ENCODE data around the gene SERPINA5. TPM values are rescaled to one million over a fixed set of nuclear protein-coding genes. Genes with fewer than 3 reads are reported as not detected.

Gene SERPINA5
- total and polyA plus RNA-seq, 7 experiments from 2014 or later, result not detected

DNA sequence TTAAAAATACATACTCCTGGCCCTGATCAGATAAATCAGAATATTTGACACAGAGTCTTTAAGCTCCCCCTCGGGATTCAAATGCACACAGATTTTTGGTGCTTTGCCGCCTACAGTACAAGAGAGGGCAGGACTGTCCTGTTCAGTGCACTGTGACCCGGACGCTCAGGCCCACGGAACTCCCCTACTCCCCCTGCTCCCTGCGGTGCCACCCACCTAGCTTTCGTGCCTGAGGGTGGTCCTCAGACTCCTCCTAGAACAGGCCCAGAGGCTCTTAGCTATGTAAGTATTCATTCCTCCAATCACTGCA, 17.2 kb downstream of the SERPINA5 start:
- H3K27ac Mint-ChIP-seq, result no peak overlapping the region
- DNase-seq, result no peak
- Histone ChIP-seq H3K27ac (ENCODE audit: low read depth, low read length) (no peak overlapping the region), H3K4me3 (ENCODE audit: low read length) (no peak overlapping the region), H3K9me3 (ENCODE audit: control insufficient read depth in 2 of 3, low read length in 3 of 3) (no peaks in the 10 kb centered on the region), H3K36me3 (ENCODE audit: control insufficient read depth in 2 of 3, insufficient read depth in 3 of 3, low read length in 3 of 3) (no peaks in the 10 kb centered on the region), H3K4me1 (ENCODE audit: control insufficient read depth in 2 of 2, insufficient read depth in 2 of 2, low read length in 2 of 2) (no peaks in the 10 kb centered on the region), H3K27me3 (ENCODE audit: control insufficient read depth in 2 of 2, insufficient read depth in 2 of 2, low read length in 2 of 2) (no peaks in the 10 kb centered on the region)
- peaks cover 0 to 33% (median 16%) of the 10 kb centered on the region in 5 donors for H3K27me3 Mint-ChIP-seq
- H3K36me3 Mint-ChIP-seq, result no peaks in the 10 kb centered on the region
- H3K4me1 Mint-ChIP-seq, result peaks cover 0 to 3% (median 0%) of the 10 kb centered on the region in 7 donors
- ChIA-PET POLR2A (no interaction called here), CTCF (no interaction called here)
- intact Hi-C loops (cut with micrococcal nuclease), result no loop called here
- no peak for ATAC-seq
- H3K4me3 Mint-ChIP-seq, result no peak overlapping the region
- peaks cover 0 to 3% (median 0%) of the 10 kb centered on the region in 11 donors for H3K9me3 Mint-ChIP-seq

DNA sequence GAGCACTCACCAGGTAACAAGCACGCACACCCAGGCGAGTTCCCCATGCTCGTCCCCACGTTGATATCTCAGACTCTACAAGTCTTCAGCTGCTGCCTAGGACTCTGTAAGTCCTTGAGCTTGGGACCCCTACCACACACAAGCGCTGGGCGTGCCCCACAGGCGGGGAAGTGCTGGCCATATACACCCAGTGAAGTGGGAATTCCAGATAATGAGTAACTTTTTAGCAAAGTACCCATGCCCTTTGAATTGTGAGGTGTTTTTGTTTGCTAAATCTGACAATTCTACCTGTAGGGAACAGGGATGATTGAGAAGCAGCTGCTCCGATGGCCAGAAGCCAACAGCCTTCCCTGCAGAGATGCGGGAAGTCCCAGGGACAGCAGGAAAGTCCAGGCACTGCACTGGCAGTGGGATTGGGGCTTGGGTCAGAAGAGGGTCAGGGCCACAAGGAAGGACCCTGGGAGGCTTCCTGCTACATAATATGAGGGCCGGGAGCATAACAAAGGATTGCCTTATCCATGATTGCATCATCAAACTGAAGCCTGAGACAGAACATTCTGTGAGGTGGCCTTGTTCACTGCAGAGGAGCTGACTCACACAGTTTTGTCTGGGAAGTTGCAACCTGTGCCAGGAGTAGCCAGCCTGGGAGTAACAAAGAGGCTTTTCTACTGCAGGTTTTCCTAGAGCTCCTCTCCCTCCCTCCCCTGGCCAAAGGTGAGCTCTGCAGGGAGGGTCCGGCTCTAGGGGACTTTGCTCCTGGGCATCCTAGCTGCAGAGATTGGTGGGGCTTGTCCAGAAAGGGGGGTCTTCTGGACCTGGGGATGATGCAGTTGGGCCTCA, 17.8 kb downstream of the SERPINA5 start:
- Histone ChIP-seq H3K36me3 (ENCODE audit: control insufficient read depth in 2 of 3, insufficient read depth in 3 of 3, low read length in 3 of 3) (no peaks in the 10 kb centered on the region), H3K4me3 (ENCODE audit: low read length) (no peak overlapping the region), H3K4me1 (ENCODE audit: control insufficient read depth in 2 of 2, insufficient read depth in 2 of 2, low read length in 2 of 2) (no peaks in the 10 kb centered on the region), H3K27ac (ENCODE audit: low read depth, low read length) (no peak overlapping the region), H3K9me3 (ENCODE audit: control insufficient read depth in 2 of 3, low read length in 3 of 3) (no peaks in the 10 kb centered on the region), H3K27me3 (ENCODE audit: control insufficient read depth in 2 of 2, insufficient read depth in 2 of 2, low read length in 2 of 2) (no peaks in the 10 kb centered on the region)
- Mint-ChIP-seq H3K36me3 (no peaks in the 10 kb centered on the region), H3K4me3 (no peak overlapping the region), H3K4me1 (peaks cover 0 to 3% (median 0%) of the 10 kb centered on the region in 7 donors), H3K27me3 (peaks cover 0 to 33% (median 14%) of the 10 kb centered on the region in 5 donors), H3K27ac (no peak overlapping the region), H3K9me3 (peaks cover 0 to 3% (median 0%) of the 10 kb centered on the region in 11 donors)
- CTCF ChIA-PET, result no interaction called here
- intact Hi-C loops (cut with micrococcal nuclease), result no loop called here
- no peak for ATAC-seq
- POLR2A ChIA-PET, result no interaction called here
- DNase-seq, result no peak

- ATAC-seq, result no peak
Observed at GRCh38 chr14:94599656-94600004, 18.4 kb downstream of the SERPINA5 start.

GRCh38 chr14:94600148-94600545, 18.9 kb downstream of the SERPINA5 start:
- no peaks in the 10 kb centered on the region for H3K36me3 Mint-ChIP-seq

More at GRCh38 chr14:94599656-94600004, 18.4 kb downstream of the SERPINA5 start:
- H3K36me3 ChIP-seq (ENCODE audit: control insufficient read depth in 2 of 3, insufficient read depth in 3 of 3, low read length in 3 of 3), result no peaks in the 10 kb centered on the region
- no peaks in the 10 kb centered on the region for H3K4me1 ChIP-seq (ENCODE audit: control insufficient read depth in 2 of 2, insufficient read depth in 2 of 2, low read length in 2 of 2)
- H3K4me1 Mint-ChIP-seq, result peaks cover 0 to 3% (median 0%) of the 10 kb centered on the region in 7 donors
- H3K27ac ChIP-seq (ENCODE audit: low read depth, low read length), result no peak overlapping the region
- H3K27me3 Mint-ChIP-seq, result peaks cover 0 to 33% (median 10%) of the 10 kb centered on the region in 5 donors
- intact Hi-C loops (cut with micrococcal nuclease), result no loop called here
- no peak overlapping the region for H3K4me3 Mint-ChIP-seq
- ChIA-PET CTCF (no interaction called here), POLR2A (no interaction called here)
- no peaks in the 10 kb centered on the region for H3K9me3 ChIP-seq (ENCODE audit: control insufficient read depth in 2 of 3, low read length in 3 of 3)
- no peaks in the 10 kb centered on the region for H3K27me3 ChIP-seq (ENCODE audit: control insufficient read depth in 2 of 2, insufficient read depth in 2 of 2, low read length in 2 of 2)
- H3K4me3 ChIP-seq (ENCODE audit: low read length), result no peak overlapping the region
- H3K36me3 Mint-ChIP-seq, result no peaks in the 10 kb centered on the region
- DNase-seq, result no peak
- H3K27ac Mint-ChIP-seq, result no peak overlapping the region
- H3K9me3 Mint-ChIP-seq, result peaks cover 0 to 3% (median 0%) of the 10 kb centered on the region in 11 donors

GRCh38 chr14:94601884-94602391, 20.7 kb downstream of the SERPINA5 start:
- Mint-ChIP-seq H3K27ac (no peak overlapping the region), H3K27me3 (peaks cover 6 to 17% (median 16%) of the 10 kb centered on the region in 5 donors), H3K36me3 (no peaks in the 10 kb centered on the region), H3K4me1 (peaks cover 0 to 3% (median 0%) of the 10 kb centered on the region in 7 donors), H3K9me3 (peaks cover 0 to 3% (median 0%) of the 10 kb centered on the region in 11 donors), H3K4me3 (no peak overlapping the region)
- Histone ChIP-seq H3K4me3 (ENCODE audit: low read length) (no peak overlapping the region), H3K27ac (ENCODE audit: low read depth, low read length) (no peak overlapping the region), H3K36me3 (ENCODE audit: control insufficient read depth in 2 of 3, insufficient read depth in 3 of 3, low read length in 3 of 3) (no peaks in the 10 kb centered on the region), H3K9me3 (ENCODE audit: control insufficient read depth in 2 of 3, low read length in 3 of 3) (no peaks in the 10 kb centered on the region), H3K27me3 (ENCODE audit: control insufficient read depth in 2 of 2, insufficient read depth in 2 of 2, low read length in 2 of 2) (no peaks in the 10 kb centered on the region), H3K4me1 (ENCODE audit: control insufficient read depth in 2 of 2, insufficient read depth in 2 of 2, low read length in 2 of 2) (no peaks in the 10 kb centered on the region)
- ChIA-PET POLR2A (no interaction called here), CTCF (interaction anchor here (0.7 kb wide), 1 partner anchor 13 kb away, joined by 4 read pairs; no protein-coding TSS in a partner anchor)
- ATAC-seq, result no peak
- intact Hi-C loops (cut with micrococcal nuclease), result no loop called here
- no peak for DNase-seq

More at GRCh38 chr14:94600148-94600545, 18.9 kb downstream of the SERPINA5 start:
- Histone ChIP-seq H3K27me3 (ENCODE audit: control insufficient read depth in 2 of 2, insufficient read depth in 2 of 2, low read length in 2 of 2) (no peaks in the 10 kb centered on the region), H3K4me3 (ENCODE audit: low read length) (no peak overlapping the region), H3K9me3 (ENCODE audit: control insufficient read depth in 2 of 3, low read length in 3 of 3) (no peaks in the 10 kb centered on the region), H3K27ac (ENCODE audit: low read depth, low read length) (no peak overlapping the region), H3K4me1 (ENCODE audit: control insufficient read depth in 2 of 2, insufficient read depth in 2 of 2, low read length in 2 of 2) (no peaks in the 10 kb centered on the region), H3K36me3 (ENCODE audit: control insufficient read depth in 2 of 3, insufficient read depth in 3 of 3, low read length in 3 of 3) (no peaks in the 10 kb centered on the region)
- ChIA-PET POLR2A (no interaction called here), CTCF (no interaction called here)
- Mint-ChIP-seq H3K27me3 (peaks cover 1 to 29% (median 11%) of the 10 kb centered on the region in 5 donors), H3K9me3 (peaks cover 0 to 3% (median 0%) of the 10 kb centered on the region in 11 donors), H3K27ac (no peak overlapping the region), H3K4me1 (peaks cover 0 to 3% (median 0%) of the 10 kb centered on the region in 7 donors), H3K4me3 (no peak overlapping the region)
- intact Hi-C loops (cut with micrococcal nuclease), result no loop called here
- ATAC-seq, result no peak
- no peak for DNase-seq

GRCh38 chr14:94602722-94603121, 21.5 kb downstream of the SERPINA5 start:
- Histone ChIP-seq H3K27me3 (ENCODE audit: control insufficient read depth in 2 of 2, insufficient read depth in 2 of 2, low read length in 2 of 2) (no peaks in the 10 kb centered on the region), H3K9me3 (ENCODE audit: control insufficient read depth in 2 of 3, low read length in 3 of 3) (no peaks in the 10 kb centered on the region), H3K27ac (ENCODE audit: low read depth, low read length) (no peak overlapping the region), H3K4me1 (ENCODE audit: control insufficient read depth in 2 of 2, insufficient read depth in 2 of 2, low read length in 2 of 2) (no peaks in the 10 kb centered on the region), H3K4me3 (ENCODE audit: low read length) (no peak overlapping the region), H3K36me3 (ENCODE audit: control insufficient read depth in 2 of 3, insufficient read depth in 3 of 3, low read length in 3 of 3) (no peaks in the 10 kb centered on the region)
- Mint-ChIP-seq H3K36me3 (no peaks in the 10 kb centered on the region), H3K4me3 (no peak overlapping the region), H3K27ac (no peak overlapping the region), H3K9me3 (peaks cover 0 to 10% (median 0%) of the 10 kb centered on the region in 11 donors), H3K4me1 (peaks cover 0 to 3% (median 0%) of the 10 kb centered on the region in 7 donors), H3K27me3 (peaks cover 7 to 16% (median 12%) of the 10 kb centered on the region in 5 donors)
- intact Hi-C loops (cut with micrococcal nuclease), result no loop called here
- CTCF ChIA-PET, result no interaction called here
- POLR2A ChIA-PET, result no interaction called here
- ATAC-seq, result no peak
- DNase-seq, result no peak

- DNase-seq, result no peak
- peaks cover 0 to 24% (median 2%) of the 10 kb centered on the region in 11 donors for H3K9me3 Mint-ChIP-seq
- H3K27ac Mint-ChIP-seq, result no peak overlapping the region
- no peaks in the 10 kb centered on the region for H3K36me3 ChIP-seq (ENCODE audit: control insufficient read depth in 2 of 3, insufficient read depth in 3 of 3, low read length in 3 of 3)
- H3K4me3 Mint-ChIP-seq, result no peak overlapping the region
- no peak for ATAC-seq
- ChIA-PET POLR2A (no interaction called here), CTCF (no interaction called here)
- H3K27me3 Mint-ChIP-seq, result peaks cover 7 to 15% (median 9%) of the 10 kb centered on the region in 5 donors
- no peak overlapping the region for H3K4me3 ChIP-seq (ENCODE audit: low read length)
- H3K27ac ChIP-seq (ENCODE audit: low read depth, low read length), result no peak overlapping the region
- no peaks in the 10 kb centered on the region for H3K36me3 Mint-ChIP-seq
- no peaks in the 10 kb centered on the region for H3K27me3 ChIP-seq (ENCODE audit: control insufficient read depth in 2 of 2, insufficient read depth in 2 of 2, low read length in 2 of 2)
- H3K9me3 ChIP-seq (ENCODE audit: control insufficient read depth in 2 of 3, low read length in 3 of 3), result no peaks in the 10 kb centered on the region
- intact Hi-C loops (cut with micrococcal nuclease), result no loop called here
- no peaks in the 10 kb centered on the region for H3K4me1 ChIP-seq (ENCODE audit: control insufficient read depth in 2 of 2, insufficient read depth in 2 of 2, low read length in 2 of 2)
- peaks cover 0 to 3% (median 0%) of the 10 kb centered on the region in 7 donors for H3K4me1 Mint-ChIP-seq
Observed at GRCh38 chr14:94605361-94605760, 24.1 kb downstream of the SERPINA5 start.
